K562 (cell line): ENCODE data around the gene GABARAPL1. TPM values are rescaled to one million over a fixed set of nuclear protein-coding genes. Genes with fewer than 3 reads are reported as not detected.

Experiments
- ATAC-seq: fragments of 200-7000 bp; cut with Tn5 transposase; 3 replicates; pipeline ENCODE4 v1.9.1; 2020; ENCODE audit warnings: moderate library complexity
- BruUV-seq: library from RNA; stranded (reverse); fragments of 400-500 nt; replicated peaks from 2 replicates; lab custom pipeline; 2021; lab: Mats Ljungman, UMichigan
- CTCF ChIA-PET: fragments of 300-600 bp; formaldehyde crosslinking; extraction: SDS; loops from one replicate; lab custom pipeline; 2021; ENCODE audit warnings: low intra/inter-chr PET ratio; lab: Yijun Ruan, JAX
- POLR2A ChIA-PET: fragments of 300-600, 350-650 bp; sonication (Branson Sonifier 250); formaldehyde crosslinking; extraction: SDS; loops from one replicate; lab custom pipeline; 2021; ENCODE audit warnings: antibody characterized with exemption, inconsistent platforms; lab: Yijun Ruan, JAX
- DNase-seq, 4 experiments: peaks; one replicate each; pipeline versions ENCODE4 v3.0.0 to v3.0.0-alpha.2; 2011 to 2018; ENCODE audit warnings: low spot score in 3 of 4, mixed read lengths in 3 of 4; ENCODE audit errors: extremely low read depth in 1 of 4
- FAIRE-seq: peaks from 2 replicates; lab custom pipeline; 2011; peaks lifted over from hg19 to GRCh38; lab: Jason Lieb, UNC
- H2AFZ ChIP-seq: 2 replicates; pipeline ENCODE4 v1.6.0; 2011; ENCODE audit warnings: low read depth, low read length, control low read depth, inconsistent platforms
- H3K27ac ChIP-seq: fragments of 200-600 bp; 3 replicates; pipeline ENCODE4 v1.8.0; 2011; ENCODE audit warnings: low read depth, mild to moderate bottlenecking, control low read depth, inconsistent platforms, low read length, moderate library complexity, mixed read lengths; ENCODE audit errors: extremely low read depth
- H3K27me3 ChIP-seq, 2 experiments: fragments of 300-600 bp in 1 of 2; 2 replicates in 1 of 2; 3 replicates in 1 of 2; pipeline versions ENCODE4 v1.6.0 to v1.8.0; 2011; ENCODE audit warnings: inconsistent platforms in 2 of 2, low read length in 2 of 2, mild to moderate bottlenecking in 1 of 2, mixed read lengths in 1 of 2, moderate library complexity in 1 of 2; ENCODE audit not compliant: control insufficient read depth in 2 of 2, insufficient read depth in 2 of 2
- H3K36me3 ChIP-seq: fragments of 300-600 bp; 3 replicates; pipeline ENCODE4 v1.8.0; 2011; ENCODE audit warnings: mild to moderate bottlenecking, low read length, inconsistent platforms; ENCODE audit not compliant: control insufficient read depth, insufficient read depth
- H3K4me1 ChIP-seq, 2 experiments: fragments of 200-600 bp in 1 of 2; replicated peaks in 1 of 2; 2 replicates in 1 of 2; 3 replicates in 1 of 2; pipeline versions ENCODE4 v1.5.1 to v1.8.0; 2011; ENCODE audit warnings: inconsistent platforms in 2 of 2, low read length in 2 of 2, mild to moderate bottlenecking in 1 of 2, mixed read lengths in 1 of 2, moderate library complexity in 1 of 2; ENCODE audit not compliant: control insufficient read depth in 2 of 2, insufficient read depth in 2 of 2
- H3K4me2 ChIP-seq: 2 replicates; pipeline ENCODE4 v1.6.1; 2011; ENCODE audit warnings: low read length, control low read depth, inconsistent platforms, mixed read lengths; ENCODE audit not compliant: insufficient read depth
- H3K4me3 ChIP-seq: fragments of 200-600 bp; sonication (generic), shearing (Covaris generic); 2 replicates; pipeline ENCODE4 v1.5.1; 2016; ENCODE audit warnings: control low read depth, inconsistent platforms
- H3K79me2 ChIP-seq: fragments of 200-600 bp; 3 replicates; pipeline ENCODE4 v1.8.0; 2011; ENCODE audit warnings: low read length, inconsistent platforms; ENCODE audit not compliant: control insufficient read depth, insufficient read depth
- H3K9ac ChIP-seq, 2 experiments: 2 replicates each; pipeline versions ENCODE4 v1.6.0 to v1.6.1; 2011; ENCODE audit warnings: low read depth in 2 of 2, low read length in 2 of 2, control low read depth in 1 of 2, inconsistent platforms in 1 of 2, mild to moderate bottlenecking in 1 of 2, mixed read lengths in 1 of 2; ENCODE audit not compliant: insufficient read depth in 1 of 2
- H3K9me1 ChIP-seq: one replicate; pipeline ENCODE4 v1.6.0; 2011; ENCODE audit warnings: inconsistent platforms, mild to moderate bottlenecking, low read length, moderate library complexity; ENCODE audit not compliant: control insufficient read depth, insufficient read depth
- H3K9me3 ChIP-seq: replicated peaks from 2 replicates; pipeline ENCODE4 v1.5.1; 2011; ENCODE audit warnings: low read depth, low read length, inconsistent platforms; ENCODE audit not compliant: control insufficient read depth, insufficient read depth
- H4K20me1 ChIP-seq: replicated peaks from 2 replicates; pipeline ENCODE4 v1.6.1; 2011; ENCODE audit warnings: low read length, inconsistent platforms, mixed read lengths; ENCODE audit not compliant: control insufficient read depth, insufficient read depth
- ATF6 ChIP-seq: sonication (generic); formaldehyde crosslinking; IDR thresholded peaks from 2 replicates; pipeline ENCODE4 v1.4.0; 2020; ENCODE audit warnings: mild to moderate bottlenecking, missing genetic modification reagents
- CREB3L1 ChIP-seq: fragments of 450-650 bp; IDR thresholded peaks from 2 replicates; pipeline ENCODE4 v1.6.1; 2014; ENCODE audit warnings: low read depth, mild to moderate bottlenecking, moderate library complexity, borderline replicate concordance
- ELK3 ChIP-seq: fragments of 450-650 bp; formaldehyde crosslinking; IDR thresholded peaks from 2 replicates; pipeline ENCODE4 v1.4.0; 2020; ENCODE audit warnings: mild to moderate bottlenecking
- MEIS2 ChIP-seq: fragments of 450-650 bp; IDR thresholded peaks from 2 replicates; pipeline ENCODE4 v1.6.1; 2014; ENCODE audit warnings: mild to moderate bottlenecking; ENCODE audit not compliant: partially characterized antibody
- TEAD1 ChIP-seq, 2 experiments: fragments of 450-650 bp in 1 of 2; sonication (generic) in 1 of 2; formaldehyde crosslinking; IDR thresholded peaks; 2 replicates each; pipeline versions ENCODE4 v1.4.0 to v1.8.0; 2020 to 2022; ENCODE audit warnings: mild to moderate bottlenecking in 2 of 2, missing genetic modification reagents in 1 of 2
- TFE3 ChIP-seq: fragments of 450-650 bp; formaldehyde crosslinking; IDR thresholded peaks from 2 replicates; pipeline ENCODE4 v1.4.0; 2020; ENCODE audit warnings: mild to moderate bottlenecking, mixed read lengths
- ZKSCAN1 ChIP-seq: fragments of 150-350 bp; IDR thresholded peaks from 2 replicates; pipeline ENCODE4 v1.6.1; 2016; ENCODE audit warnings: low read depth, low read length
- ZNF347 ChIP-seq: fragments of 450-650 bp; formaldehyde crosslinking; IDR thresholded peaks from 2 replicates; pipeline ENCODE4 v1.4.0; 2020; ENCODE audit warnings: low read depth, mild to moderate bottlenecking, moderate library complexity
- ZSCAN29 ChIP-seq: fragments of 450-650 bp; IDR thresholded peaks from 2 replicates; pipeline ENCODE4 v1.6.1; 2017
- WGBS: fragments of 100-300 bp; shearing (Covaris generic); methylation state at CpG from one replicate; pipeline ENCODE4 v1.1.6; 2016; ENCODE audit warnings: low coverage, mixed read lengths; ENCODE audit not compliant: insufficient coverage; ENCODE audit errors: missing lambda C conversion rate; 5-methylcytosine and 5-hydroxymethylcytosine counted together
- in situ Hi-C: fragments of 300-500 bp; cut with MboI; formaldehyde crosslinking; loops from 4 replicates; pipeline ENCODE4 v1.15.0; 2018; ENCODE audit warnings: inconsistent platforms, mixed read lengths
- intact Hi-C: fragments of 100-400 bp; cut with micrococcal nuclease; formaldehyde crosslinking; loops from 2 replicates; pipeline ENCODE4 v1.14.2; 2022
- polyA plus RNA-seq, 8 experiments: library from polyadenylated mRNA; depleted of rRNA in 4 of 8; stranded (reverse) in 5 of 8; unstranded in 3 of 8; fragments of >200 nt; fragmentation: Nextera tagmentation in 2 of 8; fragmentation: Illumina TruSeq in 1 of 8; extraction: Ambion mirVana in 2 of 8; extraction: Trizol in 1 of 8; gene quantifications; 2 replicates each; pipeline versions ENCODE4 v1.2.1 to v1.2.3, GENCODE V29; 2011 to 2014; ENCODE audit warnings: inconsistent platforms in 1 of 8, missing spikeins in 1 of 8
- total RNA-seq, 7 experiments: library from RNA; depleted of rRNA in 6 of 7; stranded (reverse); fragments of >200 nt in 6 of 7; fragmentation: Illumina TruSeq in 2 of 7; extraction: Trizol in 2 of 7; gene quantifications; 2 replicates each; pipeline versions ENCODE4 v1.2.1 to v1.2.3, GENCODE V29; 2011 to 2021; ENCODE audit warnings: low replicate concordance in 1 of 7
- TF ChIP-seq, protein P1 (sequence below): sonication (generic); IDR thresholded peaks from 2 replicates; pipeline ENCODE4 v1.6.1; 2016

Gene GABARAPL1
- total and polyA plus RNA-seq, 9 of the 15 experiments (the other 6 are each of a cell fraction or from before 2014, with no cell fraction given) = 2.3 to 15.9 (median 11.3) TPM

GRCh38 chr12:10214895-10215267, 2.2 kb downstream of the GABARAPL1 start:
- Histone ChIP-seq H3K27me3 (no peaks in the 10 kb centered on the region), H3K4me2 (peak overlapping the region; percentile 86), H3K9me3 (no peaks in the 10 kb centered on the region), H3K36me3 (peaks cover 2% of the 10 kb centered on the region; the same call in 1 of the 3 replicates), H4K20me1 (no peaks in the 10 kb centered on the region), H3K4me1 (peaks cover 12 to 22% of the 10 kb centered on the region in 2 experiments), H3K79me2 (peaks cover 18% of the 10 kb centered on the region), H3K27ac (peak overlapping the region; percentile 88; the same call in 2 of the 3 replicates), H3K4me3 (peak overlapping the region; percentile 81; the same call in 1 of the 2 replicates), H3K9ac (peak overlapping the region in 1 of 2 experiments; percentile 85; a peak in 2 of 4 replicates), H3K9me1 (no peaks in the 10 kb centered on the region), H2AFZ (no peak overlapping the region)
- POLR2A ChIA-PET = interaction anchor here (0.8 kb wide), 1 partner anchor 13 kb away, joined by 3 read pairs; no protein-coding TSS in a partner anchor
- no TSS peak for BruUV-seq
- no peak for FAIRE-seq
- CTCF ChIA-PET = no interaction called here
- 27% methylated on average over 3 of the region's 3 CpGs for WGBS
- DNase-seq = peak in 2 of 4 experiments; percentile 9 to 43
- no peak for ATAC-seq
- intact Hi-C loops = no loop called here
- in situ Hi-C loops = no loop called here
- TF ChIP-seq TFE3 (CRISPR knock-in tag) (no peak), ATF6 (no peak), TEAD1 (CRISPR knock-in tag; IDR thresholded peaks at IDR 0.05) (no peak), ZKSCAN1 (no peak), MEIS2 (peak; percentile 64), ZSCAN29 (no peak), CREB3L1 (no peak), ZNF347 (CRISPR knock-in tag) (no peak), ELK3 (CRISPR knock-in tag) (no peak)
- TF ChIP-seq, protein P1, sequence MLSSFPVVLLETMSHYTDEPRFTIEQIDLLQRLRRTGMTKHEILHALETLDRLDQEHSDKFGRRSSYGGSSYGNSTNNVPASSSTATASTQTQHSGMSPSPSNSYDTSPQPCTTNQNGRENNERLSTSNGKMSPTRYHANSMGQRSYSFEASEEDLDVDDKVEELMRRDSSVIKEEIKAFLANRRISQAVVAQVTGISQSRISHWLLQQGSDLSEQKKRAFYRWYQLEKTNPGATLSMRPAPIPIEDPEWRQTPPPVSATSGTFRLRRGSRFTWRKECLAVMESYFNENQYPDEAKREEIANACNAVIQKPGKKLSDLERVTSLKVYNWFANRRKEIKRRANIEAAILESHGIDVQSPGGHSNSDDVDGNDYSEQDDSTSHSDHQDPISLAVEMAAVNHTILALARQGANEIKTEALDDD = peak; percentile 62
